ENCODE data around the gene CIPC. TPM values are rescaled to one million over a fixed set of nuclear protein-coding genes. Genes with fewer than 3 reads are reported as not detected.

Gene CIPC
- total and polyA plus RNA-seq, 2 donors (not counting 1 experiment from before 2014, with no cell fraction given) = 13.3 to 47.0 TPM

DNA sequence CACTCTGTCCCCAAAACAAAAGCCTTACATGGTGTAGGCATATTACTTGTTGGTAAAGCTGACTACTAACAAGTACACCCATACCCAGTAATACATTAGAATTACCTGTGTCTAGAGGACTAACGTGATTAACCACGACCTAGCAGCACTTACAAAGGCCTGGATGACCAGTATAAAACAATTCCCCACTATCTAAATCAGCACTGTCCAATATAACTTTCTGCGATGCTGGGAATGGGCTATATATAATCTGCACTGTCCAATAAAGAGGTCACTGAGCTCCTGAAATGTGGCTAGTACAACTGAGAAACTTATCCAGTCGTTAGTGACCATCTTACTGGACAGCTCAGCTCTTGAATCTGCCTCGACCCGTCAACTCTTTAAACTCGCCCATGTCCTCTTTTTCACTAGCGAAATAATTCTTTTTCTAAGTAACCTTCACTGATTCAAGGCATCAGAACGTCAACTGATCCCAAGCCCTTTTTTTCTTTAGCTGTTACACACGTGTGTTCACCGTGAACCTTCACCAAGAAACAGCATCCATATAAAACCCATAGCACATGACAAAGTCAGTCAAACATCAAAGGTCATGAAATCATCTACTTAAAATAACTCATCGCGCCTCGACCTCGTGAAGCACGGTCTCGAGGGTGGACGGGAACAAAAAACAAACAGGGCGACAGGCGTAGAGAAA, 905 bp upstream of the CIPC start:
- peaks cover 44 to 49% of the 10 kb centered on the region in 2 donors for H3K4me1 ChIP-seq (ENCODE audit: control insufficient read depth in 2 of 2, insufficient read depth in 2 of 2, low read length in 2 of 2)
- H3K9ac ChIP-seq (ENCODE audit: low read length) = peak overlapping the region; percentile 98
- no peak for DNase-seq
- H3K79me2 ChIP-seq (ENCODE audit: control insufficient read depth, insufficient read depth, low read length) = peaks cover 53% of the 10 kb centered on the region
- no peak for ATAC-seq (ENCODE audit: low read depth)
- H3K27ac ChIP-seq (ENCODE audit: low read length in 2 of 2) = peak overlapping the region; percentile 92 to 99
- H3K4me1 Mint-ChIP-seq = peaks cover 59% of the 10 kb centered on the region
- H3K4me2 ChIP-seq (replicated peaks; ENCODE audit: low read depth, low read length, poor library complexity, severe bottlenecking) = peak overlapping the region; percentile 95
- 5% methylated on average over 17 of the region's 20 CpGs for whole genome bisulfite sequencing (ENCODE audit: insufficient coverage)
- intact Hi-C loops (cut with micrococcal nuclease) = loop anchor here (5.0 kb wide), 3 partner anchors 520 to 1110 kb away; partner anchors contain the start of genes GPATCH2L, IFT43 and SPTLC2
- no peaks in the 10 kb centered on the region for H3K9me3 Mint-ChIP-seq (ENCODE audit: insufficient read depth)
- H2AFZ ChIP-seq (ENCODE audit: insufficient read depth, low read depth, low read length, poor library complexity, severe bottlenecking) = peak overlapping the region; percentile 75
- peaks cover 0 to 3% (median 0%) of the 10 kb centered on the region in 3 donors for H3K9me3 ChIP-seq (ENCODE audit: control extremely low read depth in 1 of 3, control insufficient read depth in 2 of 3, insufficient read depth in 1 of 3, low read length in 2 of 3)
- ChIA-PET CTCF (interaction anchor here (0.7 to 30.2 kb wide), 17 partner anchors 11 to 389 kb away, joined by 3 to 757 read pairs (median 11); partner anchors contain the start of genes GSTZ1 and POMT2), POLR2A (interaction anchor here (0.5 to 6.2 kb wide), 4 partner anchors 24 to 224 kb away, joined by 4 to 110 read pairs (median 6); partner anchors contain the start of genes GSTZ1 and POMT2)
- no peaks in the 10 kb centered on the region for H3K27me3 ChIP-seq (replicated peaks in 1 of 4; ENCODE audit: control extremely low read depth in 1 of 4, control insufficient read depth in 3 of 4, insufficient read depth in 4 of 4, low read length in 3 of 4)
- H3K27me3 Mint-ChIP-seq = no peaks in the 10 kb centered on the region
- TF ChIP-seq, protein P1, sequence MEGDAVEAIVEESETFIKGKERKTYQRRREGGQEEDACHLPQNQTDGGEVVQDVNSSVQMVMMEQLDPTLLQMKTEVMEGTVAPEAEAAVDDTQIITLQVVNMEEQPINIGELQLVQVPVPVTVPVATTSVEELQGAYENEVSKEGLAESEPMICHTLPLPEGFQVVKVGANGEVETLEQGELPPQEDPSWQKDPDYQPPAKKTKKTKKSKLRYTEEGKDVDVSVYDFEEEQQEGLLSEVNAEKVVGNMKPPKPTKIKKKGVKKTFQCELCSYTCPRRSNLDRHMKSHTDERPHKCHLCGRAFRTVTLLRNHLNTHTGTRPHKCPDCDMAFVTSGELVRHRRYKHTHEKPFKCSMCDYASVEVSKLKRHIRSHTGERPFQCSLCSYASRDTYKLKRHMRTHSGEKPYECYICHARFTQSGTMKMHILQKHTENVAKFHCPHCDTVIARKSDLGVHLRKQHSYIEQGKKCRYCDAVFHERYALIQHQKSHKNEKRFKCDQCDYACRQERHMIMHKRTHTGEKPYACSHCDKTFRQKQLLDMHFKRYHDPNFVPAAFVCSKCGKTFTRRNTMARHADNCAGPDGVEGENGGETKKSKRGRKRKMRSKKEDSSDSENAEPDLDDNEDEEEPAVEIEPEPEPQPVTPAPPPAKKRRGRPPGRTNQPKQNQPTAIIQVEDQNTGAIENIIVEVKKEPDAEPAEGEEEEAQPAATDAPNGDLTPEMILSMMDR (IDR thresholded peaks at IDR 0.05) = no peak
- no peak for TF ChIP-seq EZH2 (IDR thresholded peaks at IDR 0.05; ENCODE audit: borderline replicate concordance, insufficient read depth, low read depth, low read length, poor library complexity, severe bottlenecking)
- no peaks in the 10 kb centered on the region for H4K20me1 ChIP-seq (ENCODE audit: control insufficient read depth, insufficient read depth, low read length, poor library complexity, severe bottlenecking)
- H3K27ac Mint-ChIP-seq = peak overlapping the region; percentile 96
- peak overlapping the region; percentile 69 to 99 (median 85) for H3K4me3 ChIP-seq (ENCODE audit: control extremely low read depth in 1 of 5, extremely low read depth in 1 of 5, insufficient read depth in 1 of 5, low read depth in 2 of 5, low read length in 4 of 5)
- no peaks in the 10 kb centered on the region for H3K36me3 ChIP-seq (replicated peaks in 1 of 2; ENCODE audit: control extremely low read depth in 1 of 2, control insufficient read depth in 1 of 2, extremely low read depth in 1 of 2, insufficient read depth in 2 of 2, low read length in 1 of 2)
- H3K4me3 Mint-ChIP-seq = peak overlapping the region; percentile 86

Data from B cell (primary cell).